Measurements from ENCODE around the gene DDX59.

The DDX59 gene

GRCh38 chr1:200674838-200675587 lies 5.3 kb upstream of the DDX59 start:
- Histone ChIP-seq H4K20me1 (ENCODE audit: insufficient read depth, low read length) (no peaks in the 10 kb centered on the region), H3K4me2 (ENCODE audit: insufficient read depth, low read length) (no peak overlapping the region), H3K27me3 (ENCODE audit: insufficient read depth, low read length, poor library complexity) (no peaks in the 10 kb centered on the region), H3K9me3 (ENCODE audit: insufficient read depth, low read length, severe bottlenecking) (no peaks in the 10 kb centered on the region), H3K4me1 (ENCODE audit: insufficient read depth, low read length) (peaks cover 12% of the 10 kb centered on the region), H3K27ac (ENCODE audit: low read length) (no peak overlapping the region), H3K9ac (ENCODE audit: low read depth, low read length) (no peak overlapping the region), H3K79me2 (ENCODE audit: insufficient read depth, low read length) (peaks cover 8% of the 10 kb centered on the region), H3K36me3 (ENCODE audit: insufficient read depth, low read length) (no peaks in the 10 kb centered on the region), H3K4me3 (ENCODE audit: low read depth in 1 of 2, low read length in 2 of 2) (no peak overlapping the region), H2AFZ (ENCODE audit: low read depth, low read length) (no peak overlapping the region)
- DNase-seq: no peak
- TF ChIP-seq CTCF (IDR thresholded peaks at IDR 0.05; ENCODE audit: borderline replicate concordance, extremely low read depth, low read length, poor library complexity, severe bottlenecking) (no peak), EZH2 (IDR thresholded peaks at IDR 0.05; ENCODE audit: borderline replicate concordance, low read depth, low read length, severe bottlenecking) (no peak)
- ATAC-seq (ENCODE audit: insufficient read depth, low read depth): no peak

GRCh38 chr1:200673952-200674823 lies 4.5 kb upstream of the DDX59 start:
- H3K4me3 ChIP-seq (ENCODE audit: low read depth in 1 of 2, low read length in 2 of 2): no peak overlapping the region
- H3K4me1 ChIP-seq (ENCODE audit: insufficient read depth, low read length): peaks cover 12% of the 10 kb centered on the region
- no peaks in the 10 kb centered on the region for H4K20me1 ChIP-seq (ENCODE audit: insufficient read depth, low read length)
- H3K27ac ChIP-seq (ENCODE audit: low read length): no peak overlapping the region
- DNase-seq (no peak), ATAC-seq (ENCODE audit: insufficient read depth, low read depth) (no peak)
- H3K27me3 ChIP-seq (ENCODE audit: insufficient read depth, low read length, poor library complexity): no peaks in the 10 kb centered on the region
- TF ChIP-seq EZH2 (IDR thresholded peaks at IDR 0.05; ENCODE audit: borderline replicate concordance, low read depth, low read length, severe bottlenecking) (no peak), CTCF (IDR thresholded peaks at IDR 0.05; ENCODE audit: borderline replicate concordance, extremely low read depth, low read length, poor library complexity, severe bottlenecking) (no peak)
- H2AFZ ChIP-seq (ENCODE audit: low read depth, low read length): no peak overlapping the region
- no peaks in the 10 kb centered on the region; the same call in 1 of the 2 replicates for H3K36me3 ChIP-seq (ENCODE audit: insufficient read depth, low read length)
- H3K79me2 ChIP-seq (ENCODE audit: insufficient read depth, low read length): peaks cover 13% of the 10 kb centered on the region
- H3K9ac ChIP-seq (ENCODE audit: low read depth, low read length): no peak overlapping the region
- H3K4me2 ChIP-seq (ENCODE audit: insufficient read depth, low read length): no peak overlapping the region
- H3K9me3 ChIP-seq (ENCODE audit: insufficient read depth, low read length, severe bottlenecking): no peaks in the 10 kb centered on the region

- H3K9me3 ChIP-seq (ENCODE audit: insufficient read depth, low read length, severe bottlenecking): no peaks in the 10 kb centered on the region
- no peak for ATAC-seq (ENCODE audit: insufficient read depth, low read depth)
- H3K4me1 ChIP-seq (ENCODE audit: insufficient read depth, low read length): peaks cover 25% of the 10 kb centered on the region
- no peak overlapping the region for H2AFZ ChIP-seq (ENCODE audit: low read depth, low read length)
- TF ChIP-seq CTCF (IDR thresholded peaks at IDR 0.05; ENCODE audit: borderline replicate concordance, extremely low read depth, low read length, poor library complexity, severe bottlenecking): no peak
- TF ChIP-seq EZH2 (IDR thresholded peaks at IDR 0.05; ENCODE audit: borderline replicate concordance, low read depth, low read length, severe bottlenecking): no peak
- peak overlapping the region; percentile 99 for H3K9ac ChIP-seq (ENCODE audit: low read depth, low read length)
- H3K4me3 ChIP-seq (ENCODE audit: low read depth in 1 of 2, low read length in 2 of 2): peak overlapping the region in 1 of 2 experiments; percentile 72; a peak in 1 of 4 replicates
- H4K20me1 ChIP-seq (ENCODE audit: insufficient read depth, low read length): no peaks in the 10 kb centered on the region
- H3K79me2 ChIP-seq (ENCODE audit: insufficient read depth, low read length): peaks cover 32% of the 10 kb centered on the region
- DNase-seq: no peak
- H3K36me3 ChIP-seq (ENCODE audit: insufficient read depth, low read length): peaks cover 3% of the 10 kb centered on the region
- H3K4me2 ChIP-seq (ENCODE audit: insufficient read depth, low read length): peak overlapping the region; percentile 65
- H3K27me3 ChIP-seq (ENCODE audit: insufficient read depth, low read length, poor library complexity): no peaks in the 10 kb centered on the region
- no peak overlapping the region for H3K27ac ChIP-seq (ENCODE audit: low read length)
These were observed 1.6 kb upstream of the DDX59 start for GRCh38 chr1:200671235-200671786.

Data from DND-41 (cell line).